ENCODE measurements around the gene SEPTIN12.

DNA sequence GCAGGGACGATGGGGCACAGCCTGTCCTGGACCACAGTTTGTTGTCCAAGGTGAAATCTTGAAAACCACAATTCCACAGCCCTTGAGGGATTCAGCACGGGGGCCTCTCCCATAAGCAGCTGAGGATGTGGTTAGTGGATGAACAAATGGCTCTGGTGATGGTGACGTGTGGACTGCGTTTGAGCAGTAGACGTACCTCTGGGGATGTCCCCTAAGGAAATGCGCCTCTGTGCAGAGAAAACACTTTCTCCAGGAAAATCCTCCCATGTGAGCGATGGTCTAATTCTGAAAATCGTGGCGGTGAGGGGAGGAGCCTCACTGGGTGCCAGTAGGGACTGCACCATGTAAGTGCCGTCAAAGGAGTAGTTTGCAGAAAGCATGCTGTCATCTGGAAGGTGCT lies 2.7 kb upstream of the SEPTIN12 start:
- TF ChIP-seq SMC3 (conservative IDR thresholded peaks at IDR 0.05; ENCODE audit: poor library complexity) (no peak), CTCF (IDR thresholded peaks at IDR 0.05; ENCODE audit: poor library complexity, severe bottlenecking) (no peak)

Data from neural cell (in vitro differentiated cells).